HG03457 (cell line): ENCODE data around the gene MORC4.

Source experiments
- ATAC-seq: cut with Tn5 transposase; IDR thresholded peaks from one replicate; pipeline ENCODE4 v1.9.1; 2021; ENCODE audit warnings: moderate number of reproducible peaks; ENCODE audit not compliant: unreplicated experiment

The MORC4 gene

GRCh38 chrX:106954041-106954440 is 46.0 kb downstream of the MORC4 start:
- ATAC-seq: no peak

GRCh38 chrX:106952988-106953387 is 47.0 kb downstream of the MORC4 start:
- no peak for ATAC-seq

- no peak for ATAC-seq
These were observed 47.5 kb downstream of the MORC4 start for GRCh38 chrX:106952538-106952937.

- ATAC-seq: no peak
These were observed 47.9 kb downstream of the MORC4 start for GRCh38 chrX:106952089-106952488.

- ATAC-seq: no peak
These were observed 48.8 kb downstream of the MORC4 start for GRCh38 chrX:106951230-106951629.

- no peak for ATAC-seq
These were observed 49.6 kb downstream of the MORC4 start for GRCh38 chrX:106950381-106950780.

GRCh38 chrX:106949366-106949765 is 50.6 kb downstream of the MORC4 start:
- no peak for ATAC-seq

- no peak for ATAC-seq
These were observed 51.4 kb downstream of the MORC4 start for GRCh38 chrX:106948641-106949040.

GRCh38 chrX:106946464-106946863 is 53.5 kb downstream of the MORC4 start:
- no peak for ATAC-seq

GRCh38 chrX:106940068-106940467 is 59.9 kb downstream of the MORC4 start:
- ATAC-seq: no peak

GRCh38 chrX:106939566-106939965 is 60.4 kb downstream of the MORC4 start:
- no peak for ATAC-seq

- ATAC-seq: no peak
These were observed 63.8 kb downstream of the MORC4 start for GRCh38 chrX:106936246-106936645.

GRCh38 chrX:106935175-106935574 is 64.8 kb downstream of the MORC4 start:
- no peak for ATAC-seq

GRCh38 chrX:106933538-106933961 is 66.5 kb downstream of the MORC4 start:
- no peak for ATAC-seq

- no peak for ATAC-seq
These were observed 67.0 kb downstream of the MORC4 start for GRCh38 chrX:106932960-106933537.

- no peak for ATAC-seq
These were observed 67.5 kb downstream of the MORC4 start for GRCh38 chrX:106932492-106932923.

- ATAC-seq: no peak
These were observed 68.1 kb downstream of the MORC4 start for GRCh38 chrX:106931831-106932491.

- no peak for ATAC-seq
These were observed 71.8 kb downstream of the MORC4 start for GRCh38 chrX:106928227-106928626.

GRCh38 chrX:106927700-106928099 is 72.3 kb downstream of the MORC4 start:
- no peak for ATAC-seq

GRCh38 chrX:106927023-106927422 is 73.0 kb downstream of the MORC4 start:
- no peak for ATAC-seq

GRCh38 chrX:106921637-106922036 is 78.4 kb downstream of the MORC4 start:
- ATAC-seq: no peak

GRCh38 chrX:106919932-106920452 is 80.0 kb downstream of the MORC4 start, which contains the start of gene CLDN2:
CLDN2 (plus strand) TSS chrX:106920402; CDS start chrX:106928229, 7,827 bp downstream.
- ATAC-seq: no peak
